GM21515 (cell line): ENCODE data around the gene COPS8.

Experiments
- ATAC-seq: cut with Tn5 transposase; IDR thresholded peaks from one replicate; pipeline ENCODE4 v1.9.1; 2021; ENCODE audit not compliant: unreplicated experiment

COPS8 gene

GRCh38 chr2:237085248-237086221, at the start of gene COPS8:
TSS of gene COPS8 (plus strand) at chr2:237085889. CDS start at chr2:237085965, 76 bp downstream.
- ATAC-seq: peak; percentile 97

- no peak for ATAC-seq
Measured at GRCh38 chr2:237039301-237040031, 46.2 kb upstream of the COPS8 start.

- no peak for ATAC-seq
Measured at GRCh38 chr2:237041231-237041630, 44.5 kb upstream of the COPS8 start.

GRCh38 chr2:237042101-237042500, 43.6 kb upstream of the COPS8 start:
- ATAC-seq: no peak

GRCh38 chr2:237043866-237044265, 41.8 kb upstream of the COPS8 start:
- no peak for ATAC-seq

GRCh38 chr2:237044281-237044680, 41.4 kb upstream of the COPS8 start:
- ATAC-seq: no peak

- no peak for ATAC-seq
Measured at GRCh38 chr2:237045449-237045848, 40.2 kb upstream of the COPS8 start.

- ATAC-seq: no peak
Measured at GRCh38 chr2:237048595-237048994, 37.1 kb upstream of the COPS8 start.

- no peak for ATAC-seq
Measured at GRCh38 chr2:237051861-237052260, 33.8 kb upstream of the COPS8 start.

GRCh38 chr2:237053066-237053465, 32.6 kb upstream of the COPS8 start:
- ATAC-seq: no peak

GRCh38 chr2:237055386-237056100, 30.1 kb upstream of the COPS8 start:
- ATAC-seq: no peak

- no peak for ATAC-seq
Measured at GRCh38 chr2:237056287-237056875, 29.3 kb upstream of the COPS8 start.

- no peak for ATAC-seq
Measured at GRCh38 chr2:237057107-237057506, 28.6 kb upstream of the COPS8 start.

GRCh38 chr2:237057893-237058300, 27.8 kb upstream of the COPS8 start:
- ATAC-seq: peak; percentile 79

GRCh38 chr2:237058423-237058822, 27.3 kb upstream of the COPS8 start:
- no peak for ATAC-seq

GRCh38 chr2:237059155-237059875, 26.4 kb upstream of the COPS8 start:
- ATAC-seq: peak; percentile 72

- ATAC-seq: no peak
Measured at GRCh38 chr2:237060534-237061312, 25.0 kb upstream of the COPS8 start.

- ATAC-seq: no peak
Measured at GRCh38 chr2:237061356-237061755, 24.3 kb upstream of the COPS8 start.

- no peak for ATAC-seq
Measured at GRCh38 chr2:237062585-237062984, 23.1 kb upstream of the COPS8 start.
